ENCODE results near the gene SLC36A4.
"Not testable (repeated sequence)": the region's sequence is repeated elsewhere in the genome, so short reads cannot be mapped to it uniquely, and the experiment has no call there.

SLC36A4 gene

DNA sequence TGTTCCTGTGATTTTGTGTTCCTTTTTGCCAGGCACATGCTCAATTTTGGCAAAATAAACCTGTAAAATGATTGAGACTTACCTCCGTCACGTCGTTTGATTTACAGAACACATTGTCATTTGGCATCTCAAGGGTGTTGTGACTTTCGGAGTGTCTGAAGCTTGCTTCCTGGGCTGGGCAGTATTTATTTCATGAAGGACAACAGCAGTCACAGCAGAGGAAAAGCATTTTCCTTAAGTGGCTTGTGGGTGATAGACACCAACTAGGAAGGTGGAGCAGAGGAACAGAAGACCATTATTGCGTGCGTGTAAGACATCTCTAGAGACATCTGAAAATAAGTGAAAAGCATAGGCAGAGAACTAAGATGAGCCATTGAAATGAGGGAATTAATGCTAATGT, 80.2 kb downstream of the SLC36A4 start:
- DNase-seq = no peak

GRCh38 chr11:93116641-93117441, 81.0 kb downstream of the SLC36A4 start:
- DNase-seq = no peak

- DNase-seq = no peak
These were observed 83.5 kb downstream of the SLC36A4 start for GRCh38 chr11:93114304-93114703.

DNA sequence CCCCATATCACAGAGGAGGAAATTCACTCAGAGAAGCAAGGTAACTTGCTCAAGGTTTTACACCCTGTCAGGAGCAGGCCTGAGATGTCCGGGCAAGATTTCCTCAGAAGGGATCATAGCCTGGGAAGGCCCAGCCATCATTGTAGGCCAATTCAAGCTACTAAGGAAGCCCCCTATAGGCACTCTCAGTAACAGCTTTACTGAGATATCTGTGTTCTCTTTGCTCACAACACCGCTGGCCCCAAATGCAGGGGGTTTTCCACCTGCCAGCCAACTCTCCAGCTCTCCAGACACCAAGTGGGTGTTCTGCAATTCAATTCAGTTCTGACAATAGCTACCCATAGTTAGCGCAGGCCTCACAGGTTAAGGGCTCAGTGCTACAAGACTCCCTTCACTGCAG, 84.0 kb downstream of the SLC36A4 start:
- no peak for DNase-seq

DNA sequence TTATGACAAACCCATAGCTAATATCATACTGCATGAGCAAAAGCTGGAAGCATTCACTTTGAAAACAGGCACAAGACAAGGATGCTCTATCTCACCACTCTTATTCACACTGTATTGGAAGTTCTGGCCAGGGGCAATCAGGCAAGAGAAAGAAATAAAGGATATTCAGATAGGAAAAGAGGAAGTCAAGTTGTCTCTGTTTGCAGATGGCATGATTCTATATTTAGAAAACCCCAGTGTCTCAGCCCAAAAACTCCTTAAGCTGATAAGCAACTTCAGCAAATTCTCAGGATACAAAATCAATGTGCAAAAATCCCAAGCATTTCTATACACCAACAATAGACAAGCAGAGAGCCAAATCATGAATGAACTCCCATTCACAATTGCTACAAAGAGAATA, 86.6 kb downstream of the SLC36A4 start:
- not testable (repeated sequence) for DNase-seq

- no peak for DNase-seq
These were observed 97.6 kb downstream of the SLC36A4 start for GRCh38 chr11:93100211-93100610.

DNA sequence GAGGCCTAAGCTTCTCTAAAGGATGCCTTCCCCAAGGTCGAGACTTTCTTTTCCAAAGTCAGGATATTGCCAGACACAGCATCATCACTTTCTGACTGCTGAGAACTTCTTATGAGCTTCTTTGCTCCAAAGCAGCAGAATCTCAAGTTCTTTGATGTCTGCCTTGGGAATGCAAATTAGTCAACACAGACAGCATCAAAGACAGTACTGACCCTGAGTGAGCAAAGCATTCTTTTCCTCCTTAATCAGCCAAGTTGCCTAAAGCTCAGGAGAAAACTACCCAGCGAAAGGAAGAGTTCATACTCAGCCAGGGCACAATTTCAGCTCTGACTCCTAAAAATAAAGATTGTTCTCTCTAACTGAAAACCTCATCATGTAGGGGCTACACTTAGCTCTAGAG, 98.0 kb downstream of the SLC36A4 start:
- no peak for DNase-seq
